K562 (cell line): ENCODE data around the gene SH2D7. TPM values are rescaled to one million over a fixed set of nuclear protein-coding genes. Genes with fewer than 3 reads are reported as not detected.

ENCODE experiments used
- NR2F6 ChIP-seq: fragments of 450-650 bp; formaldehyde crosslinking; IDR thresholded peaks from 2 replicates; pipeline ENCODE4 v1.4.0; 2020; ENCODE audit warnings: mild to moderate bottlenecking
- OTX1 ChIP-seq: fragments of 450-650 bp; formaldehyde crosslinking; IDR thresholded peaks from 2 replicates; pipeline ENCODE4 v1.4.0; 2022; ENCODE audit warnings: mild to moderate bottlenecking
- STAT5A ChIP-seq: IDR thresholded peaks from 2 replicates; pipeline ENCODE4 v1.6.1; 2012; ENCODE audit warnings: low read length, inconsistent platforms, borderline replicate concordance
- TAF1 ChIP-seq: IDR thresholded peaks from 2 replicates; pipeline ENCODE4 v1.6.1; 2011; ENCODE audit warnings: mild to moderate bottlenecking, low read length, moderate library complexity; ENCODE audit not compliant: insufficient read depth, control insufficient read depth, severe bottlenecking; ENCODE audit errors: extremely low read depth
- TARDBP ChIP-seq: fragments of 450-650 bp; IDR thresholded peaks from 2 replicates; pipeline ENCODE4 v1.6.1; 2016
- ZNF212 ChIP-seq: fragments of 450-650 bp; formaldehyde crosslinking; IDR thresholded peaks from 2 replicates; pipeline ENCODE4 v1.4.0; 2020; ENCODE audit warnings: mild to moderate bottlenecking
- ZNF764 ChIP-seq: fragments of 250-450 bp; sonication (Bioruptor Pico); IDR thresholded peaks from 2 replicates; pipeline ENCODE4 v1.4.0; 2020; ENCODE audit warnings: low read depth, mild to moderate bottlenecking, moderate library complexity
- polyA plus RNA-seq, 8 experiments: library from polyadenylated mRNA; depleted of rRNA in 4 of 8; stranded (reverse) in 5 of 8; unstranded in 3 of 8; fragments of >200 nt; fragmentation: Nextera tagmentation in 2 of 8; fragmentation: Illumina TruSeq in 1 of 8; extraction: Ambion mirVana in 2 of 8; extraction: Trizol in 1 of 8; gene quantifications; 2 replicates each; pipeline versions ENCODE4 v1.2.1 to v1.2.3, GENCODE V29; 2011 to 2014; ENCODE audit warnings: inconsistent platforms in 1 of 8, missing spikeins in 1 of 8
- total RNA-seq, 7 experiments: library from RNA; depleted of rRNA in 6 of 7; stranded (reverse); fragments of >200 nt in 6 of 7; fragmentation: Illumina TruSeq in 2 of 7; extraction: Trizol in 2 of 7; gene quantifications; 2 replicates each; pipeline versions ENCODE4 v1.2.1 to v1.2.3, GENCODE V29; 2011 to 2021; ENCODE audit warnings: low replicate concordance in 1 of 7
- TF ChIP-seq, protein P1 (sequence below), 2 experiments: fragments of 450-650 bp in 1 of 2; sonication (generic) in 1 of 2; formaldehyde crosslinking in 1 of 2; IDR thresholded peaks; 2 replicates each; pipeline versions ENCODE4 v1.7.1 to v1.9.0; 2016 to 2022; ENCODE audit warnings: inconsistent platforms in 1 of 2, mild to moderate bottlenecking in 1 of 2, missing genetic modification reagents in 1 of 2
- TF ChIP-seq, protein P2 (sequence below): sonication (generic); formaldehyde crosslinking; IDR thresholded peaks from 2 replicates; pipeline ENCODE4 v1.8.0; 2022; ENCODE audit warnings: mild to moderate bottlenecking, missing genetic modification reagents
- TF ChIP-seq, protein P3 (sequence below): fragments of 450-650 bp; conservative IDR thresholded peaks from 2 replicates; pipeline ENCODE4 v1.6.1; 2016; ENCODE audit warnings: missing genetic modification characterization, low read depth, mild to moderate bottlenecking, control low read depth, missing compliant biosample characterization
- TF ChIP-seq, protein P4 (sequence below): sonication (generic); formaldehyde crosslinking; IDR thresholded peaks from 2 replicates; pipeline ENCODE4 v1.5.0; 2020; ENCODE audit warnings: missing genetic modification reagents
- TF ChIP-seq, protein P5 (sequence below): IDR thresholded peaks from 2 replicates; pipeline ENCODE4 v1.6.1; 2014; ENCODE audit warnings: antibody characterized with exemption

Gene SH2D7
- total and polyA plus RNA-seq, 9 of the 15 experiments (the other 6 are each of a cell fraction or from before 2014, with no cell fraction given): not detected

DNA sequence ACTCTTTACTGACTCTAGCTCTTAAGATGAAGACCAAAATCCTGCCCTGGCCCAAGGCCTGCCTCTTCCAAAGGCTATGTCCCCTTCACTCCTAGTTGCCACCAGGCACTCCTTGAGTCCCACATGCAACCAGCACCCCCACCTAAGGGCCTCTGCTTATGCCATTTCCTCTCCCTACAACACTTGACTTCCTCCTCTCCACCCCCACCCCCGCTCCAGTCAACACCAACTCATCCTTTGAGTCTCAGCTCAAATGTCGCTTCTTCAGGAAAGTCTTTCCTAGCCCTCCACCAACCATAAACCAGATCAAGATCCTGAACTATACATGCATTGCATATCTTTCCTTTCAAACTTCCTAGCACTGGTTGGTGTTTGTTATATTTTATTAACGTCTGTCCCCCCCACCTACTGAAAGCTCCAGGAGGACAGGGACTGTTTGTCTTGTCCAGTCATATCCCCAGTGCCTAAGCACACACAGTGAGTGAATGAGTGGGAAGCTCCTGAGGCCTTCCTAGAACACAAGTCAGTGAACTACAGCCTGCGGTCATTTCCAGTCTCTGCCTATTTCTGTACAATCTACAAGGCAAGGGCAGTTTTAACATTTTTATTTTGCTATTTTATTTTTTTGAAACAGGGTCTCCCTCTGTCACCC is 22.2 kb upstream of the SH2D7 start (continued):
- TF ChIP-seq, protein P1, sequence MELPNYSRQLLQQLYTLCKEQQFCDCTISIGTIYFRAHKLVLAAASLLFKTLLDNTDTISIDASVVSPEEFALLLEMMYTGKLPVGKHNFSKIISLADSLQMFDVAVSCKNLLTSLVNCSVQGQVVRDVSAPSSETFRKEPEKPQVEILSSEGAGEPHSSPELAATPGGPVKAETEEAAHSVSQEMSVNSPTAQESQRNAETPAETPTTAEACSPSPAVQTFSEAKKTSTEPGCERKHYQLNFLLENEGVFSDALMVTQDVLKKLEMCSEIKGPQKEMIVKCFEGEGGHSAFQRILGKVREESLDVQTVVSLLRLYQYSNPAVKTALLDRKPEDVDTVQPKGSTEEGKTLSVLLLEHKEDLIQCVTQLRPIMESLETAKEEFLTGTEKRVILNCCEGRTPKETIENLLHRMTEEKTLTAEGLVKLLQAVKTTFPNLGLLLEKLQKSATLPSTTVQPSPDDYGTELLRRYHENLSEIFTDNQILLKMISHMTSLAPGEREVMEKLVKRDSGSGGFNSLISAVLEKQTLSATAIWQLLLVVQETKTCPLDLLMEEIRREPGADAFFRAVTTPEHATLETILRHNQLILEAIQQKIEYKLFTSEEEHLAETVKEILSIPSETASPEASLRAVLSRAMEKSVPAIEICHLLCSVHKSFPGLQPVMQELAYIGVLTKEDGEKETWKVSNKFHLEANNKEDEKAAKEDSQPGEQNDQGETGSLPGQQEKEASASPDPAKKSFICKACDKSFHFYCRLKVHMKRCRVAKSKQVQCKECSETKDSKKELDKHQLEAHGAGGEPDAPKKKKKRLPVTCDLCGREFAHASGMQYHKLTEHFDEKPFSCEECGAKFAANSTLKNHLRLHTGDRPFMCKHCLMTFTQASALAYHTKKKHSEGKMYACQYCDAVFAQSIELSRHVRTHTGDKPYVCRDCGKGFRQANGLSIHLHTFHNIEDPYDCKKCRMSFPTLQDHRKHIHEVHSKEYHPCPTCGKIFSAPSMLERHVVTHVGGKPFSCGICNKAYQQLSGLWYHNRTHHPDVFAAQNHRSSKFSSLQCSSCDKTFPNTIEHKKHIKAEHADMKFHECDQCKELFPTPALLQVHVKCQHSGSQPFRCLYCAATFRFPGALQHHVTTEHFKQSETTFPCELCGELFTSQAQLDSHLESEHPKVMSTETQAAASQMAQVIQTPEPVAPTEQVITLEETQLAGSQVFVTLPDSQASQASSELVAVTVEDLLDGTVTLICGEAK (IDR thresholded peaks at IDR 0.05): peak; percentile 31; the same call in 1 of the 2 replicates
- TF ChIP-seq, protein P1 (CRISPR knock-in tag; IDR thresholded peaks at IDR 0.05): no peak
- TF ChIP-seq, protein P2, sequence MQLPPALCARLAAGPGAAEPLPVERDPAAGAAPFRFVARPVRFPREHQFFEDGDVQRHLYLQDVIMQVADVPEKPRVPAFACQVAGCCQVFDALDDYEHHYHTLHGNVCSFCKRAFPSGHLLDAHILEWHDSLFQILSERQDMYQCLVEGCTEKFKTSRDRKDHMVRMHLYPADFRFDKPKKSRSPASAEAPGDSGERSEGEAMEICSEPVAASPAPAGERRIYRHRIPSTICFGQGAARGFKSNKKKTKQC (CRISPR knock-in tag): no peak
- TF ChIP-seq STAT5A (no peak), TAF1 (no peak), ZNF764 (CRISPR knock-in tag) (no peak), ZNF212 (CRISPR knock-in tag) (no peak), TARDBP (no peak), OTX1 (CRISPR knock-in tag) (no peak), NR2F6 (CRISPR knock-in tag) (no peak)
- TF ChIP-seq, protein P3, sequence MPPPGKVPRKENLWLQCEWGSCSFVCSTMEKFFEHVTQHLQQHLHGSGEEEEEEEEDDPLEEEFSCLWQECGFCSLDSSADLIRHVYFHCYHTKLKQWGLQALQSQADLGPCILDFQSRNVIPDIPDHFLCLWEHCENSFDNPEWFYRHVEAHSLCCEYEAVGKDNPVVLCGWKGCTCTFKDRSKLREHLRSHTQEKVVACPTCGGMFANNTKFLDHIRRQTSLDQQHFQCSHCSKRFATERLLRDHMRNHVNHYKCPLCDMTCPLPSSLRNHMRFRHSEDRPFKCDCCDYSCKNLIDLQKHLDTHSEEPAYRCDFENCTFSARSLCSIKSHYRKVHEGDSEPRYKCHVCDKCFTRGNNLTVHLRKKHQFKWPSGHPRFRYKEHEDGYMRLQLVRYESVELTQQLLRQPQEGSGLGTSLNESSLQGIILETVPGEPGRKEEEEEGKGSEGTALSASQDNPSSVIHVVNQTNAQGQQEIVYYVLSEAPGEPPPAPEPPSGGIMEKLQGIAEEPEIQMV: no peak
- TF ChIP-seq, protein P4, sequence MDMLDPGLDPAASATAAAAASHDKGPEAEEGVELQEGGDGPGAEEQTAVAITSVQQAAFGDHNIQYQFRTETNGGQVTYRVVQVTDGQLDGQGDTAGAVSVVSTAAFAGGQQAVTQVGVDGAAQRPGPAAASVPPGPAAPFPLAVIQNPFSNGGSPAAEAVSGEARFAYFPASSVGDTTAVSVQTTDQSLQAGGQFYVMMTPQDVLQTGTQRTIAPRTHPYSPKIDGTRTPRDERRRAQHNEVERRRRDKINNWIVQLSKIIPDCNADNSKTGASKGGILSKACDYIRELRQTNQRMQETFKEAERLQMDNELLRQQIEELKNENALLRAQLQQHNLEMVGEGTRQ: no peak
- TF ChIP-seq, protein P5, sequence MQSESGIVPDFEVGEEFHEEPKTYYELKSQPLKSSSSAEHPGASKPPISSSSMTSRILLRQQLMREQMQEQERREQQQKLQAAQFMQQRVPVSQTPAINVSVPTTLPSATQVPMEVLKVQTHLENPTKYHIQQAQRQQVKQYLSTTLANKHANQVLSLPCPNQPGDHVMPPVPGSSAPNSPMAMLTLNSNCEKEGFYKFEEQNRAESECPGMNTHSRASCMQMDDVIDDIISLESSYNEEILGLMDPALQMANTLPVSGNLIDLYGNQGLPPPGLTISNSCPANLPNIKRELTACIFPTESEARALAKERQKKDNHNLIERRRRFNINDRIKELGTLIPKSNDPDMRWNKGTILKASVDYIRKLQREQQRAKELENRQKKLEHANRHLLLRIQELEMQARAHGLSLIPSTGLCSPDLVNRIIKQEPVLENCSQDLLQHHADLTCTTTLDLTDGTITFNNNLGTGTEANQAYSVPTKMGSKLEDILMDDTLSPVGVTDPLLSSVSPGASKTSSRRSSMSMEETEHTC: no peak
